ENCODE data around the gene DSTN. TPM values are rescaled to one million over a fixed set of nuclear protein-coding genes. Genes with fewer than 3 reads are reported as not detected.

Gene DSTN
- total RNA-seq, 4 donors from 2014 or later = 166 to 322 (median 242) TPM

GRCh38 chr20:17618673-17619013, 48.8 kb downstream of the DSTN start:
- WGBS, 2 donors = 95 to 97% methylated on average over 10 of the region's 10 CpGs
- Histone ChIP-seq H3K9me3 (no peaks in the 10 kb centered on the region), H3K4me1 (peaks cover 0 to 35% (median 3%) of the 10 kb centered on the region in 4 donors), H3K36me3 (peaks cover 0 to 100% (median 13%) of the 10 kb centered on the region in 3 donors), H3K27ac (no peak overlapping the region), H3K4me3 (no peak overlapping the region), H3K27me3 (no peaks in the 10 kb centered on the region)
- DNase-seq (ENCODE audit: low spot score in 2 of 2) = peak in 1 of 2 donors; percentile 9
- no peak for TF ChIP-seq CTCF (IDR thresholded peaks at IDR 0.05)
- TF ChIP-seq POLR2A (IDR thresholded peaks at IDR 0.05) = no peak
- no peak for TF ChIP-seq EP300 (IDR thresholded peaks at IDR 0.05)

GRCh38 chr20:17619351-17620093, 49.6 kb downstream of the DSTN start:
- no peak overlapping the region for H3K4me3 ChIP-seq
- WGBS, 2 donors = 83 to 89% methylated on average over 20 to 29 of the region's 29 CpGs
- no peak overlapping the region for H3K27ac ChIP-seq
- H3K9me3 ChIP-seq = no peaks in the 10 kb centered on the region
- peak in 1 of 2 donors; percentile 7 for DNase-seq (ENCODE audit: low spot score in 2 of 2)
- no peaks in the 10 kb centered on the region for H3K27me3 ChIP-seq
- peaks cover 0 to 100% (median 15%) of the 10 kb centered on the region in 3 donors for H3K36me3 ChIP-seq
- TF ChIP-seq EP300 (IDR thresholded peaks at IDR 0.05) (no peak), POLR2A (IDR thresholded peaks at IDR 0.05) (no peak), CTCF (IDR thresholded peaks at IDR 0.05) (no peak)
- peaks cover 0 to 26% (median 3%) of the 10 kb centered on the region in 4 donors for H3K4me1 ChIP-seq

GRCh38 chr20:17620371-17621228, 50.7 kb downstream of the DSTN start:
- Histone ChIP-seq H3K4me3 (no peak overlapping the region), H3K27ac (no peak overlapping the region), H3K4me1 (peaks cover 0 to 15% (median 0%) of the 10 kb centered on the region in 4 donors), H3K36me3 (peaks cover 0 to 100% (median 19%) of the 10 kb centered on the region in 3 donors), H3K9me3 (no peaks in the 10 kb centered on the region), H3K27me3 (no peaks in the 10 kb centered on the region)
- peak in 1 of 2 donors; percentile 12 for DNase-seq (ENCODE audit: low spot score in 2 of 2)
- TF ChIP-seq EP300 (IDR thresholded peaks at IDR 0.05) = no peak
- no peak for TF ChIP-seq CTCF (IDR thresholded peaks at IDR 0.05)
- no peak for TF ChIP-seq POLR2A (IDR thresholded peaks at IDR 0.05)
- WGBS, 2 donors = 87% methylated on average over 22 to 31 of the region's 33 CpGs

GRCh38 chr20:17621229-17621968, 51.5 kb downstream of the DSTN start:
- TF ChIP-seq POLR2A (IDR thresholded peaks at IDR 0.05) = no peak
- no peak for TF ChIP-seq EP300 (IDR thresholded peaks at IDR 0.05)
- no peak for TF ChIP-seq CTCF (IDR thresholded peaks at IDR 0.05)
- DNase-seq (ENCODE audit: low spot score in 2 of 2) = peak in 1 of 2 donors; percentile 11

More at GRCh38 chr20:17621229-17621968, 51.5 kb downstream of the DSTN start:
- H3K4me1 ChIP-seq = peaks cover 0 to 8% (median 0%) of the 10 kb centered on the region in 4 donors
- H3K36me3 ChIP-seq = peaks cover 1 to 100% (median 19%) of the 10 kb centered on the region in 3 donors
- no peaks in the 10 kb centered on the region for H3K27me3 ChIP-seq
- WGBS, 2 donors = 85 to 87% methylated on average over 23 to 24 of the region's 24 CpGs
- no peak overlapping the region for H3K4me3 ChIP-seq
- no peaks in the 10 kb centered on the region for H3K9me3 ChIP-seq
- H3K27ac ChIP-seq = no peak overlapping the region

Data from tibial nerve (tissue), 4 donors.